GM12892 (cell line): ENCODE results near the gene ARHGAP15.
A peak's percentile ranks its signal among the peaks of the same experiment; 100 is the strongest.

Experiments
- DNase-seq: peaks from one replicate; pipeline ENCODE4 v3.0.0; 2011; ENCODE audit not compliant: insufficient read length
- FAIRE-seq: peaks from 2 replicates; lab custom pipeline; 2011; peaks lifted over from hg19 to GRCh38; lab: Jason Lieb, UNC
- POLR2A ChIP-seq: IDR thresholded peaks from 2 replicates; pipeline ENCODE4 v1.6.1; 2011; ENCODE audit warnings: low read depth, low read length, control low read depth
- POLR2AphosphoS5 ChIP-seq: IDR thresholded peaks from 2 replicates; pipeline ENCODE4 v1.6.1; 2011; ENCODE audit warnings: low read depth, low read length, control low read depth
- TAF1 ChIP-seq: IDR thresholded peaks from 2 replicates; pipeline ENCODE4 v1.6.1; 2011; ENCODE audit warnings: low read depth, mild to moderate bottlenecking, control low read depth, low read length, borderline replicate concordance

Gene ARHGAP15

DNA sequence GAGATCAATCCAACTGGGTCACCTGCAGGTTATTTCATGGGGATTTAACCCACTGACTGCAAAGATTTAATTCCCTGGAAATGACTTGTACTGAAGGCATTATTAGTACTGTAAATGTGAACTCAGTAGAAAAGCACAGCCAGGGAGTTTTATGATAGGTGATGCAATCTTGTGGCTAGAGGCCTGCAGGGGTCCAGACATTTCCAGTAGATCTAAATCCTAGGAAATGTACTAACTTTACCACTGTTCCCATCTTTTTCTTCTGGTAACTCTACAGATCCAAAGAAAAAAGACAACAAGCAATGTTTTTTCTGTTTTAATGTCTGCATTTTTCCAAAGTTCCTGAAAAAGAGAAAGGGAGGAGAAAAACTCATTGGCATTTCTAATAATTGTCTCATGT is 500.1 kb downstream of the ARHGAP15 start:
- TF ChIP-seq POLR2A: no peak
- no peak for TF ChIP-seq POLR2AphosphoS5
- TF ChIP-seq TAF1: no peak
- DNase-seq (no peak), FAIRE-seq (no peak)

GRCh38 chr2:143632751-143633374 is 503.6 kb downstream of the ARHGAP15 start:
- DNase-seq: no peak
- no peak for FAIRE-seq

DNA sequence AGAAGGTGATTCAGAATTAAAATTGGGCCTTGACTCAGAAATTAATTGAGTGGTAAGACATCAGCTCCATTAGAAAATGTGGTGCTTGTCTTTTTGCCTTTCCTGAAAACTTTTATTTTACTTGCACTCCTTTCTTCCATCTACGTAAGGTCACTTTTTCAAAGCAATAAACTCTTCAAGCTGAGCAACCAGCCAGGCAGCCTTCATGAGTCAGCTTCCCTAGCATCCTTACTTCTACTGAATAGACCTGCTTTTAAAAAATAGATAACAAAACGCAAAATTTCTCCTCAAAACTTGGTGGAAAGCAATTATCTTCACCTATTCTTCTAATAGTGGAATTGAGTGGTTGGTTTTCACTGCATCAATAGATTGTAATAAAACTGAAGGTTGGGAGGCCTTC is 504.2 kb downstream of the ARHGAP15 start:
- no peak for TF ChIP-seq POLR2A
- no peak for TF ChIP-seq TAF1
- TF ChIP-seq POLR2AphosphoS5: no peak
- no peak for FAIRE-seq
- DNase-seq: no peak

More at GRCh38 chr2:143632751-143633374, 503.6 kb downstream of the ARHGAP15 start:
- no peak for TF ChIP-seq TAF1
- TF ChIP-seq POLR2A: no peak
- TF ChIP-seq POLR2AphosphoS5: no peak

DNA sequence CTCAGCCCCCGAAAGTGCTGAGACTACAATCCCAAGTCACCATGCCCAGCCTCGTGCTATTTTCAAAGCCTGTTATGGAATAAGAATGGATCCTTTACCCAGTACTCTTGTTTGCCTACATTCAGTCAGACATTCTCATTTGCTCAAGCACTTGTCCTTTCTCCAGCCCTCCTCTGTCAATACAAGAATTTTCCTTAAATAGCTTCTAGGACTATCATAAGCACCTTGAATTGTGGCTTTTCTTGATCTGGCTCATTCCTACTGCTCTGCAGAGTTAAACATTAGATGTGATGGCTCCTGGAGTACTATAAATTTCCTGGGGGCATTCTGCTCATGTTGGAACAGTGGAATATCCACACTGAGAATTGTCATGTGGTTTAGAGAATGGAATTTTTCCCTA is 506.1 kb downstream of the ARHGAP15 start:
- DNase-seq (no peak), FAIRE-seq (no peak)
- TF ChIP-seq POLR2AphosphoS5 (no peak), TAF1 (no peak), POLR2A (no peak)

GRCh38 chr2:143635936-143636335 is 506.7 kb downstream of the ARHGAP15 start:
- FAIRE-seq (no peak), DNase-seq (no peak)
- TF ChIP-seq POLR2A (no peak), TAF1 (no peak), POLR2AphosphoS5 (no peak)

DNA sequence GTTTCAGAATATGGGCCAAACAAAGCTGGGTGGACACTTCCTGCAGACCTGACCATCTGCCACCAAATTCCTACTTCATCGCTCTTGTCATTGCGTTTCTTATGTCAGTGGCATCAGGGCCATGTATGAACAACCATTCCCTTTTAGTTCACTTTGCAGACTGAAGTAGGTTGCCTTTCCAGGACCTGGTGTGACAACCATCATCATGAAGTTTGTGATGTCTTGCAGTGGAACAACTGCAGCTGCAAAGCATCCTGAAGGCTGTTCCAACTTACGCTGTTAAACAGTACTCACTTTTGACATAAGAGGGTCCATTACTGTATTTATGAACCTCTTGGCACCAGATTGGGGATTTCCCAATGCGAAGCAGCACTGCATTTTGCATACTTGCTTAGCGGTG is 511.6 kb downstream of the ARHGAP15 start:
- TF ChIP-seq TAF1 (no peak), POLR2AphosphoS5 (no peak), POLR2A (no peak)
- no peak for FAIRE-seq
- no peak for DNase-seq

DNA sequence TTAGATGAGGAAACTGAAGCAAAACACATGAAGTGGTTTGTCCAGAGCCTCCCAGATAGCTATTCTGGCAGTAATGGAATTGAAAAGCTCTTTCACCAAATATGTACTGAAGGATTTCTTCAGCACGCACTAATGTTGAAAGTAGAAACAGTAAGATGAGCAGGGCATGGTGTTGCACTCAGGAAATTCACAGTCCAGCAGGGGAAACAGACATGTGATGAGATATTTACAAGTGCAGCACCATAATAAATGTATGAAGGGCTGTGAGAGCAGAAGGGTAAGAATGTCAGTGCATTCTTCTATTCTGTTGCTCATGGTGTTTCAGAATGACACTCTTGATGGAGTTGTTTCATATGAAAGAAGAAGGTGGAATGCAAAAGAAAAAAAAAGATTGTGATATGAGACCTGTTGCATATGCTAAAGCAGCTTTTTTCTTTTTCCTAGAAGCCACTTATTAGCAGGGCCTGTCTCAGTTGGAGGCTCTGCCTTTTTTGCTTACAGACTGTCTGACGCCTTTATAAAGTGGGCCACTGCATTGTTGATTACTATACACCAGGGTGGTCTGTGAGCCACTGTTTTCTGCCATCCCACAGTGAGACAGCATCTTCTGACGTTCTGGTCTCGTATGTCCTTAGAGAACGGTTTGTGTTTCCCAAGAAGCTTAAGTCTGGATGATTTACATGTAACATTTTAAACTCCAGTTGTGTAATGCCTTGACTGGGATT is 516.9 kb downstream of the ARHGAP15 start:
- TF ChIP-seq TAF1: no peak
- no peak for TF ChIP-seq POLR2AphosphoS5
- TF ChIP-seq POLR2A: no peak
- FAIRE-seq (no peak), DNase-seq (no peak)

GRCh38 chr2:143649226-143649740 is 520.1 kb downstream of the ARHGAP15 start:
- DNase-seq: no peak
- TF ChIP-seq TAF1: no peak
- TF ChIP-seq POLR2A: no peak
- TF ChIP-seq POLR2AphosphoS5: no peak
- FAIRE-seq: no peak

DNA sequence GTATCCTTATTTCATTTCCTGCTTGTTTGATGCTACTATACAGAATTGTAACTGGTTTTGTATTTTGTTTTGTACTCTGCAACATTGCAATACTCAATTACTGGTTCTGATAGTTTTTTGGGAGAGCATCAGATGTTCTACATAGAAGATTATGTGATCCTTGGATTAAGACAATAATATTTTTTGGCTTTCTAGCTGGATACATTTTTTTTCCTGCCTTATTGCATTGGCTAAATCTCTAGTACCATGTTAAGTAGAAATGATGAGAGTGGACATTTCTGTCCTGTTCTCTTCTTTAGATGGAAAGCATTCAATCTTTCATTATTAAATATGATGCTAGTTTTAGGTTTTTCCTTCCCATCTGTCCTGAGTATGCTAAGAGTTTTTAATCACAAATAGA is 523.5 kb downstream of the ARHGAP15 start:
- TF ChIP-seq POLR2A (no peak), POLR2AphosphoS5 (no peak), TAF1 (no peak)
- FAIRE-seq: peak; percentile 70
- DNase-seq: no peak

- DNase-seq (no peak), FAIRE-seq (no peak)
- TF ChIP-seq POLR2AphosphoS5 (no peak), POLR2A (no peak), TAF1 (no peak)
These were observed 539.0 kb downstream of the ARHGAP15 start for GRCh38 chr2:143668234-143668633.

- DNase-seq: no peak
- TF ChIP-seq POLR2AphosphoS5 (no peak), POLR2A (no peak)
- FAIRE-seq: no peak
These were observed 544.8 kb downstream of the ARHGAP15 start for GRCh38 chr2:143674051-143674450.

DNA sequence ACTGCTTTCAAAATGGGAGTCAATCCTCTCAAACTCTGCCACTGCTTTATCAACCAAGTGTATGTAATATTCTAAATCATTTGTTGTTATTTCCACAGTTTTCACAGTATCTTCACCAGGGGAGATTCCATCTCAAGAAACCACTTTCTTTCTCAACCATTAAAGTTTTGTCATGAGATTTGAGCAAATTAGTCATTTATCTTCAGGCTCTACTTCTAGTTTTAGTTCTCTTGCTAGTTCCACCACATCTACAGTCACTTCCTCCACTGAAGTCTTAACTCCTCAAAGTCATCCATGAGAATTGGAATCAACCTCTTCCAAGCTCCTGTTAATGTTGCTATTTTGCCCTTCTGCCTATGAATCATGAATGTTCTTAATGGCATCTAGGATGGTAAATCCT is 545.8 kb downstream of the ARHGAP15 start:
- TF ChIP-seq POLR2A (no peak), TAF1 (no peak), POLR2AphosphoS5 (no peak)
- FAIRE-seq: no peak
- DNase-seq: no peak

DNA sequence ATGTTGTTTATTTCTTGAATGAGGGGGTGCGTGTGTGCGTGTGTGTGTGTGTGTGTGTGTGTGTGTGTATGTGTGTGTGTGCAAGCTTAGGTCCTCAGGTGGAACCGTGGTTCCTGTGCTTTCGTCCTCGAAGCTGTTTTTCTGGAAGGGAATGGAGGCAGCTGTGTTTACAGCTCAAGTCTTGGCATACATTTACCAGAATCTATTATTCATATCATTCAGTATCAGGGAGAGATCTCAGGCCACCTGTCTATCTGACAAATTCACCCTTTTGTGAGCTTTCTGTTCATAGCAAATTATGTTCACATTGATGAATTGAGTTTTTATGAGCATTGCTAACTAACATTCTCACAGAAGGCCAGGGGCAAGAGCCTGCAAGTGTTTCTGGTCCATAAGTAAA is 550.4 kb downstream of the ARHGAP15 start:
- no peak for DNase-seq
- no peak for FAIRE-seq

More for the DNA sequence above, 550.4 kb downstream of the ARHGAP15 start:
- no peak for TF ChIP-seq POLR2AphosphoS5
- TF ChIP-seq TAF1: no peak
- TF ChIP-seq POLR2A: no peak
